Activated CD4-positive, alpha-beta T cell treated with anti-CD3 and anti-CD28 coated beads, Interleukin-2, Interleukin-6, amounts not matched to agents 100 ng/mL and 50 ng/mL, durations not matched to agents 16 hours and 8 hours (primary cell): ENCODE measurements around the gene ATP5F1E.
"Not testable (repeated sequence)": the region's sequence is repeated elsewhere in the genome, so short reads cannot be mapped to it uniquely, and the experiment has no call there.

ENCODE experiments used
- DNase-seq: peaks from one replicate; pipeline ENCODE4 v3.0.0-alpha.2; 2020

ATP5F1E gene

DNA sequence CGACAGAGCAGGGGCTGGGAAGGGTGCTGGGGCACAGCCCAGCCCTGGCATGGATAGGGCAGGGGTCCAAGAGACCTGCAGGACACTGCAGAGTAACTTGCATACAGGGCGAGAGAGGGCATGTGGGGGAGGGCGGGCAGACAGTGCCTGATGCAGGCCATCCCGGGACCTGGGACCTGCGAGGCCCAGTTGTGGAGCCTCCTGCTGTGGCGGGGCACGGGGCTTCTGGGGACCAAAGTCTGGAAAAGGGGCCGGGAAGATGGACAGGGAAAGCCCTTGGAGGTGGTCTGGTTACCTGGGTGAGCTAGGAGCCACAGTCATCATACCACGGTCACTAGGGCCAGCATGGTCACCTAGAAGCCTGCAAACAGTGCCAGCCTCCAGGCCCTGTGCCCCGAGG, 13.3 kb downstream of the ATP5F1E start:
- DNase-seq = no peak

DNA sequence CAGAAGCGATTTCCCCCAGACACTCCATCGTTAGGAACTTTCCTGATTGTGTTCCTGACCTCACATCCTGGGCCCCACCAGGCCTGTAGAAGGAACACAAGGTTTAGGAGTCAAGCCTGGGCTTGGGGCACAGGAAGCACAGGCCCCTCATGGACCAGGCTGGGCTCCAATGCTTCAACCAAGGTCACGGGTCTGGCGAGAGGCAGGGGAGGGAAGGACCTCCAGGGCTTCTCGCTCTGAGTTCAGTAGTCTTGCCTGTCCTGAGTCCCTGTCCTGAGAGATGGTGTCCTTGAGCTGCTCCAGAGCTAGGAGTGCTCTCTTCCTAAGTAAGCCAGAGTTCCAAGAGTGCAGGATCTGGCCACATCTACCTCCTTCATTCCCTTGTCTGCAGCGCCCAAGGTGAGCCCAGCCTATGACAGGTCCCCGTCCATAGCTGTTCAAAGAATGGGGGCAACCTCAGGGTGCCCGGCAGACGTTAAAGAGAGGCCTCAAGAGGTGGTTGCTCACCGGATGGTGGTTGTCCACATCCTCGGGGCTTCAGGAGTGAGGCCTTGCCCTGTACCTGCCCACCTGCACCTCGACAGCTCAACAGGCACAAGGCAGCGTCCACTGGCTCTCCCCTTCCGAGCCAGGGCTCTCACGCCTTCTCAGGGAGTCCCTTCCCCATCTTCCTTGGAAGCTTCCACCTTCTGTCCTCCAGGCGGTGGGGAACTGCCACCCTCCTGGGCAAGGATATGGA, 14.5 kb downstream of the ATP5F1E start:
- DNase-seq = no peak

DNA sequence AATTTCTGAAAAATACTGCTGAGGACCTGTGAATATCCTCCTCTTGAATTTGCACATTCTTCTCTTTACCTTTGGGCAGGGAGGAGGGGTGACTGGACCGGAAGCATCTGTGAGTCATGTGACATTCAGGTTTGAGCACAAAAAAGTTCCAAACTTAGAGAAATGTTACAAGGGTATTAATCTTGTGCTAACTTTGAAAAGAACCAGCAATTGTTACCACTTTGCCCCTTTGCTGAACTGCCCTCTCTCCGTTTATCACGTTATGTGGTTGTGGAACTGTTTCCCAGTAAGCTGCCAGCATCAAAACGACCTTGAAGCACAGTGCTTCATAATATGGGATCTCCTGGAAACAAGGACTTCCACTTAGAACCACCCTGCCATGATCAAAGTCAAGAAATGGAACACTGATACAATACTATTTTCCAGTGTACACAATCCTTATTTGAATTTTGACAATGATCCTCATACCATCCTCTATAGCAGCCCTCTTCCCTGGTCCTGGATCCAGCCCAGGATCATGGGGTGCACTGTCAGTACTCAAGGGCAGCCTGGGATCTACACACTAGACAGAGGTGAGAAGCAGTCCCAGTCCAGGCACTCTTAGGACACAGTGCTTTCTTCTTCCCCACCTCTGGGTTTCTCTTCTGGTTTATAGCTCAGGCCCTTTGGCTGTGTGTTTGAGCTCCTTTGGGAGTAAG, 15.2 kb downstream of the ATP5F1E start:
- DNase-seq = no peak

DNA sequence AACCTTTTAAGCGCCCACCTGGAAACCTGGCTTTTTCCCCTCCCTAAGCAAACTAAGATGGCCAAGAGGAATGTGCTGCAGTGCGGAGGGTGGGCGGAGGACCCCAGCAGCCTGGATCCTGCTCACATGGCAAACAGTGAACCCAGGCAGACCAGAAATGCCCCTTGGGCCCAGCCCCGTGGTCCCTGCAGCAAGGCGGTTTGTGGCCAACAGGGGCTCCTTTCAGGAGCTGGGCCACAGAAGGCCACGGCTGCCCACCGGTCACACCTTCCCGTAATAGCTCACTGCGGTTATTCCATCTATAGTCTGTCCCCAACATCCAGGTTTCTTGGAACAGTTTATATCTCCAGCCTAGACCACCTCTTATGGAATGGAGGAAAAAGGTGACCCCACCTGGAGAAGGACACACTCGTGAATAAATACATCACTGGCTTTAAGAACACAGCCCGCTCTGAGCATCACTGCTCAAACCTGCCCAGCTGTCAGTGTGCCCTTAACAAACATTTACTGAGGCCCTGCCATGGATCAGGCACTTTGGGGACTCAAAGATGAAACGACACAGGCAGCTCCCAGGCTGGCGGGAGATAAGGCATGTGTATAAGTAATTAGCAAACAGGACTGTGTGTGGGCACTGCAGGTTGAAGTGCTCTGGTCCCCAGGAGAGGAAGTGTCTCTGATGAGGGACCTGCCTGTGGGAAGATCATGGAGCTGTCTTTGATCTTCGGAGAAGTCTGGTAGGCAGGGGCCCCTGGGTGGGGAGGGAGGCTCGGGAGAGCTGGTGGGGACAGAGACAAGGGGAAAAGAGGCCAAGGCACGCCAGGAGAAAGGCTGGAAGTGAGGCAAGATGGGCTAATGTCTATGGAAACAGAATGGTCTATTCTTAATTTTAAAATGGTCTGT, 16.1 kb downstream of the ATP5F1E start:
- no peak for DNase-seq

DNA sequence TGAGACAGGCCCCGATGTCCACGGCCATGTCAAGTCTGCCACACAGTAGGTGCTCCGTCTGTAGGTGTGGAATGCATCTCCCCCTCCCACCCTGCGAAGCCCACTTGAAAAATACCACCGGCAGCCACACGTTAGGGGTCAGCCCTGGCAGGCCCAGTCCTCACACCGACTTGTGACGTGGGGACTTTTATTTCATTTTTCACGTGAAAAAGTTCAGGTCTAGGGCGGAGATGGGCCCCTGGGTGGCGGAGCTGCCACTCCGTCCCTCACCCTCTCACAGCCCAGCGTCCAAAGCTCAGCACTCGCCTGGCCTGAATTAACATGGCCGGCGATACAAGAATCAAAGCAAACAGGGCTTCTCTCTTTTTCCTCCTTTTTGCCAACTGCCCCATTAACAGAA, 16.7 kb downstream of the ATP5F1E start:
- no peak for DNase-seq

DNA sequence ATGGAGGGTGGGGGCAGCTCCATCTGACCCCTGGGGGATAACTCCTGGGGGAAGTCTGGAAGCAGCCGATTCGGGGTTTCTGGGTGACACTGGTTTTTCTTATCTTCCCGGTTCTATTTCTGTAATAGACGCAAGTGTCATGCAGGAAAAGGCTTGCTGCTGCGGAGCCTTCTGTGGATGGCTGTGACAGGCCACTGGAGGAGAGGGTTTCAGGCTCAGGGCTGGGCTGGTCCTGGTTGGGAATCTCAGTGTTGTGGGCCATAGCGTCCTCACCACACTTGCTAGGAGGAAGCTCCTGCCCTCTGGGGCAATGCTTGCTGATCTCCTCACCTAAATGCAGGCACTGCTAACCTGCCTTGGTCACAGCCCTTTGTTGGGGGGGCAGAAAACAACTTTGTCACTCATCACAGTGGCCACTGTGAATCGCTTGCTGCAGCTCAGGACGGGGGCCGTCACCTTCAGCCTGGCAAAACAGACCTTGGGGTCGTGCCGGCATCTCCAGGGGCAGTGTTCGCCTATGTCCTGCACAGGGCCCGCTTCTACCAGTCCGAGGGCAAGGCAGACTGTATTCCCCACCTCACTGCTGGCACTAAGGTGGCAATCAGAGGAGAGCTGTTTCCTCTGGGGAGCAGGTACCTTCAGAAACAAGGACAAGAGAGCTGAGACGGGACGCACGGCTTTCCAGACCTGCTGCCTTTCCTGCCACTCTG, 17.3 kb downstream of the ATP5F1E start:
- DNase-seq = no peak

DNA sequence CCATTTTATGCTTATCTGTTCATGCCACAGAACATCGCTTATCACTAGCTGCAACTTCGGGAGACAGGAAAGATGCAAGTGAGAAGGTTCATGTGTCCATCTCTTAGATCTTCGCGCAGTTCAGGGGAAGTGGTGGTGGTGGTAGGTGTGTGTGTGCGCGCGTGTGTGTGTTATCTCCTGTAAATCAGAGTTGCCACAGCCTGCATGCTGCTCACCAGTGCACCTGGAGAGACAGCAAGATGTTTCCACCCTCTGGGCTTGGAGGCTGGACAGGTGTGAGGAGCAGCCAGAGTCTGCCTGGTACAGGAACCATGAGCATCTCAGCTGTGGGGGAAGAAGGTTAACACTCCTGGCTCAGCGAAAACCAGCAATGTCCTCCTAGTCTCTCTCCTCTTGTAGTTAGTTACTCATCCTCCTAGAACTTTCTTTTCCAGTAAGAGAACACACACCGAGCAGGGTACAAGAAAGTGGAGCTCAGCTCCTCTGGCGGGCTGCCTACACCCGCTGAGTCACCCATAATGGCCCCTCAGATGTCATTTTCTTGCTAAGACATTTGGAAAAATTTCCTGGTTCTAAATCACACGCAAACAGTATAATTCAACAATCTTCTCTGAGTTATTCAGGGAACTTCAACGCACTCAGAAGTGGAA, 18.1 kb downstream of the ATP5F1E start:
- no peak for DNase-seq

DNA sequence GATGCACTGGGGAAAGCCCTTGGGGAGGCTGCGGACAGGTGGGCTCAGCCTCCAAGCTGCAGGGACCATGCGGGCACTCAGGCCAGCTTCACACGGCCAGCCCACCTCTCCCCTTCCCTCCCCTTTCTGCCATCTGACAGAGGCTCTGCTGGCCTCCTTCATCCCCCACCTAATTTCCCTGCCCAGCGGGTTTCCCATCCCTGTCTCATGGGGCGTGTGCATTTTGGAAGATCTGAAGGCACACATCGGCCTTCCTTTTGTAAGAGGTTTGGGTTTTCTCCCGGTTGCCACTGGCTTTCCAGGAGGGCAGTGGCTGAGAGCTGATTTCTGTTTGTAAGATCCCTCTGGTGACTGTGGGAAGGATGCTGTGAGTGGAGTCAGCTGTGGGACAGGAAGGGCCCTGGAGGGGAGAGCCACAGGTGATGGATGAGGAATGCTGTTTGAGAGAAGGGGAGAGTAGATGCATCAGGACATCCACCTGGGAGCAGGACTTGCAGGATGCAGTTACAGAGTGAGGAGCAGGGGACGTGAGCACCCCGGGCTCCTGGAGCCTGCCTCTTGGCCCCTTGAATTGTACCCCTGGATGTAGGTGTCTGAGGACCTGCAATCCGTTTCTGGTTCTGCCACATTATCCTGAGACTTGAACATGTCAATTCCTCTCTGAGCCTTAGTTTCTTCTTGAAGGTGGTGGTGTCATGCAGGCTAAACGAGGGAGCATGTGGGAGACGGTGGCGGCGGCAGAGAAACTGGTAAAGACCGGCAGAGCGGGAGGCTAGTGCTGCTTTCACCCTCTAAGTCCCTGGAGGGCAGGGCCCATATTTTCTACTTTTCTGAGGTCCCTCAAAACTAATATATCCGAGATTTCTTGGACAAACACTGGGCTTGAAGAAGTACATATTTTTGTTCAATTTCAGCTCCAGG, 18.8 kb downstream of the ATP5F1E start:
- no peak for DNase-seq

DNA sequence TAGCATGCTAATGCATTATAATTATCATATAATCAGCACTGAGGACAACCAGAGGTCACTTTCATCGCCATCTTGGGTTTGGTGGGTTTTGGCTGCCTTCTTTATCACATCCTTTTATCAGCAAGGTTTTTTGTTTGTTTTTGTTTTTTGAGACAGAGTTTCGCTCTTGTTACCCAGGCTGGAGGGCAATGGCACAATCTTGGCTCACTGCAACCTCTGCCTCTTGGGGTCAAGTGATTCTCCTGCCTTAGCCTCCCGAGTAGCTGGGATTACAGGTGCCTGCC, 20.3 kb downstream of the ATP5F1E start:
- not testable (repeated sequence) for DNase-seq

DNA sequence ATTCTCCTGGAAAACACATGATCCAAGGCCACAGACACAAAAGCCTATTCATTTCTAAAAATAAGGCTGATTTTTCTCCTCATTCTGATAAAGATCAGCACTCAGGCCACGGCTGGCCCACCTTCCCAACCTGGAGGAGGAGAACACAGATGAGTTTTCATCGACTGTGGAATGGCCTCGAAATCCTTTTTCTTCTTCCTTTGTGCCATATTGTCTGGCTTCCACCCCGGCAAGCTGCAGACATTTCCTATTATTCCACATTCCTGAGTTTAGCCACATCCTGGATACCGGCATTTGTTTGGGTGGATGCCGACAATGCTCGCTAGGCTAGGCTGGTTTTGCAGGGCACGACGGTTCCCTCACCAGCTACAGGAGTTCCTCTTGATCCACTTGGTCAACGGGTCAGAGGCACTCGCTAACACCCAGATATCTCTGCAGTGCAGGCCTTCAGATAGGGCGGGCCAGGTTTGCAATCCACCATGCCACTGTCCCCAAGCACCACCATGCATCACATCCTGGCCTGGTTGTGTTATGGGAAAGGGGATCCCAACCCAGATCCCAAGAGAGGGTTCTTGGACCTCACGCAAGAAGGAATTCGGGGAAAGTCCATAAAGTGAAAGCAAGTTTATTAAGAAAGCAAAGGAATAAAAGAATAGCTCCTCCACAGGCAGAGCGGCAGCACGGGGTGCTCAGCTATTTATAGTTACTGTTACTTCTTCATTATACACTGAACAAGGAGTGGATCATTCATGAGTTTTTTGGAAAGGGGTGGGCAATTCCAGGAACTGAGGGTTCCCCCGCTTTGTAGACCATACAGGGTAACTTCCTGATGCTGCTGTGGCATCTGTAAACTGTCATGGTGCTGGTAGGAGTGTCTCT, 20.9 kb downstream of the ATP5F1E start:
- DNase-seq = no peak

DNA sequence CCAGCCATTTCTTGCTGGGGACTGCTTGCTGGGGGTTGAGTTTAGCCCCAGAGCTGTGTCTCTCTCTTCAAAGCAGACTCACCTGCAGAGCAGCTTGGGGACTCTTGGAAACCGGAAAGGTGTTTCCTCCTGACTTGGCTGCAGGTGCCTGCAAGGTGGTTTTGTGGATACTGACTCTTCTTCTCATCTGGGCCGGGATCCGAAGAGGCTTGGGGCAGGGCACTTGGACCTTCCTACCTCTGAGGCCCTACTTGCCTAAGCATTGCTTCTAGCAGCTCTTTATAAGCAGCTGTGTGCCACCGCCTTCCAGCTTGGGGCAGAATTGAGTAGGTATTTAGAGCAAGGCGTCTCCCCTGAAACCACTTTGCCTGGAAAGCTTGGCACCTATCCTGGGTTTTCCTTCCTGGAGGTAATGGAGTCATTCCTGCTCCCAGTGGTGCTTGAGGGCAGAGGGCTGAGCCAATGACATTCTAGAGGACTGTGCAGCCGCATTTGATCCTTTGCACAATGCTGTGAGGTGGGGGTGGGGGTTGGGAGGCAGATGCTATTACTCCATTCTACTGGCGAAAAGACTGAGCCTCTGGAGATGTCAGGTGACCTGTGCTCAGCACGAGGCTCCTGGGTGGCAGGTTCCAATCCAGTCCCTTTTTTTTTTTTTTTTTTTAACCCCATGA, 21.7 kb downstream of the ATP5F1E start:
- no peak for DNase-seq

DNA sequence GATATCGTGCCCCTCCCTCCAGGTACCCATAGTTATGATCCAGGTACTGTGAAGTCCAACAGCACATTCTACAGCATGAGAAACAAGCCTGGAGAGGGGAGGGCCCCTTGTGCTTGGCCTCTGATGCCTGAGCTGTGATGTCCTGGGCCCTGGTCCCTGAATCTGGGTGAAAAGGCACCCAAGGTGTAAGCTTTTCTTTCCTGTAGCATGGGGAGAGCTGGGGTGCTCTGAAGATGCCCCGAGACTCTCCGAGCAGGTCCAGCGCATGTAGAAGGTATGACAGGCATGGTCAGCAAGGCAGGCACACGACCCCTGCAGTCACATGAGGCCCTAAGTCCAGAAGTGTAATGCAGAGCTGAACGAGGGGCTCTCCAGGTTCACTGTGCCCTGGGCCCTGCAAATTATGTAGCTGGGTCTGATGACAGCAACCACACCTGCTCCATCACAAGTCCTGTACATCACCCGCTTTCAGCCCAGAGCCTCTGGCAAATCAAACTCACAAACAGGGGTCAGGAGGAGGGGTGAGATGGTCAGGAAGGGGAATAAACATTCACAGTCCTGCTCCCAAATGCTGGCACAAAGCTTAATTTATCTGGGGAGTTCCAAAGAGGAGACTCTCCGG, 23.3 kb downstream of the ATP5F1E start:
- no peak for DNase-seq

DNA sequence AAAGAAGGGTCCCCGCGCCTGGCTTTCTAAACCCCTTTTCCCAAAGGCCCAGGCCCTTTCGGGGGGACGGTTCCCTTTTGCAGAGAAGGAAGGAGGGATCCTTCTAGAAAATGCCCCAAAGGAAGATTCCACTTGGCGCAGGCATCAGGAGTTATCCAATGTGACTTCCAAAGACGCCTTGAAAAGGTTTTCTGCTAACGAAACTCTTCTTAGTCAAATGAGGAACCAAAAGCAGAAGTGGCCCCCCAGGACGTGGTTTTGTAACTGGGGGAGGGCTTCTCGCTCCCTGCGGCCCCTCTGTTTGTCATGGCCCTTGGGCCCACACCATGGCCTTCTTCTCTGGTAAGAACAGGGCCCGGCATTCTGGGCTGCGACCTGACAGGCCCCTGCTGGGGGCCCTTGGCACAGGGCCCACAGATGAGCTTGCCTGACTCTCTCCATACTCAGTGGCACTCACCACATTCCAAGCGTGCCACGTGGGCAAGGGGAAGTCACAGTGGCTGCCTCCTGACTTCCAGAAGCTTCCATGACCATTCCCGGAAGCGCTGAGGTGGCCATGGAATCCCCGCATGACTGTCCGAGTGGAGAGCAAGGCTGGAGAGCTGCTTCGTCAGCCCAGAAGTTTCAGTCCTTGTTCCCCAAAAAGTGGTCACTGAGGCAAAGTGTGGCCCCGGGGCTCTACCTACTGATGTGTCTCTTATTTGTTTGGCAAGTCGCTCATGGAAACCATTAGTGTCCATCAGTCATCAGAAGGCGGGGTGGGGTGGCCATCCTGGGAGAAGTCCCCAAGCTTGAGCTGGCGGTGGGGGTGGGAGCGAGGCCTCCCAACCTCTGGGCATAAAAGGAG, 24.2 kb downstream of the ATP5F1E start:
- no peak for DNase-seq

DNA sequence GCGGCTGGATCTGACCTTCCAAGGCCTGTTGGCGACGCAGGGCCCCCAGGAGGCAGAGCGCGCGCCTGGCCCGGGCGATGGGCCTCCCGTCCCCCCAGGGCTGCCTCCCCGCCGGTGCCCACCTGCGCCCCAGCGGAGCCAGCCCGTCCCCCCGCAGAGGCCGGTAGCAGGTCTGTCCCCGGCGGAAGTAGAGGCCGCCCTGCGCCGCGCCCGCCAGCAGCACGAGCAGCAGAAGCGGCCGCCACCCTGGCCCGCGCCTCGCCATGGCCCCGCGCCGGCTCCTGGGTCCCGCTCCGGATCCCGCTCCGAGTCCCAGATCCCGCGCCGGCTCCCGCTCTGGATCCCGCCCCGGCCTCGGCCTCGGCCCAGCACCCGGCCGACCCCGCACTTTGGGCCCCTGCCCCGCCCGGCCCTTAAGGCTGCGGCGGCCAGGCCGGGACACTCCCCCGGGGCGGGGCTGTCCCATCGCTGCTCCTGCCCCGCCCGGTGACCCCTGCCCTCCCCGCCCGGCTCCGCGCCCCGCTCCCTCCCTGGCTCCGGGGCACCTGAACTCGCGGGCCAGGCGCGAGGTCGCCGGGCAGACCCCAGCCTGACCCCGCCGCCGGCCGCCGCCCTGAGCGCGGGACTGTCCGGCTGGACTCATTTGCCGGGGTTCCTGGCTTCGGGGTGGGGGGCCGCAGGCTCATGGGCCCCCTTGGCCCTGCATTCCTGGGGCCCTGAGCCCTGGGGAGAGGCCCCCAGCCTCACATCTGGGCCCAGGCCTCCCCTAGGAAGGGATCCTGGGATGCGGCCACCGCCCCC, 25.1 kb downstream of the ATP5F1E start, which contains the start of gene CTSZ:
TSS of gene CTSZ (minus strand) at position 391 of the 801 bp plus-strand sequence. CDS start at position 265, 126 bp downstream.
- DNase-seq = peak; percentile 43

DNA sequence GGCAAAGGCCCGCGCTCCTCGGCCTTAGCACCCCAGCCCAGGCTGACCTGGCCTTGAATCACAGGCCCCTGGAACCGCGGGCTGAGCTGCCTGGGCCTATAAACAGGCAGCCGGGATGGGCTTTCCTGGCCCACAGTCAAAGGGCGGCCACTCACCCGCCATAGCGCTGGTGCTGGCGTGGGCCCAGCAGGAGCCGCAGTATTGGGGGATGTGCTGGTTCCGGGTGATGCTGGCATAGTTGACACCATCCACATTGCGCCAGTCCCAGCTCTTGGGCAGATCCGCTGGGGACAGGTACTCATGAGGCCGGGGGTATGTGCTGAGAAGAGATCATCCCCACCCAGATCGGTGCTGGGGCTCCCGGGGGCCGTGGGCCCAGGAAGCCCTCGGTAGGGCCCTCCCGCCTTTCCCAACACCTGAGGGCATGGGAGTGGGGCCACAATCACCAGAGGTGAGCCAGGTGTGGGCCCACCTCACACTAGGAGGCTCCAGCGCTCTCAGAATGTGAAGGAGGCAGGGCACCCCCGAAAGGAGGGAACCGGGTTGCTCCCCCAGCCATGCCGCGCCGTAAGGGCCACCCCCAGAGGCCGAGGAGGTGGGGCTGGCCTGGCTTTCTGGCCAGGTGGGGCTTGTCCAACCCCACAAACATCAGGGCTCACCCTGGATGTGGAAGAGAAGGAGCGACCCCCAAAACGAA, 25.8 kb downstream of the ATP5F1E start:
- DNase-seq = no peak

DNA sequence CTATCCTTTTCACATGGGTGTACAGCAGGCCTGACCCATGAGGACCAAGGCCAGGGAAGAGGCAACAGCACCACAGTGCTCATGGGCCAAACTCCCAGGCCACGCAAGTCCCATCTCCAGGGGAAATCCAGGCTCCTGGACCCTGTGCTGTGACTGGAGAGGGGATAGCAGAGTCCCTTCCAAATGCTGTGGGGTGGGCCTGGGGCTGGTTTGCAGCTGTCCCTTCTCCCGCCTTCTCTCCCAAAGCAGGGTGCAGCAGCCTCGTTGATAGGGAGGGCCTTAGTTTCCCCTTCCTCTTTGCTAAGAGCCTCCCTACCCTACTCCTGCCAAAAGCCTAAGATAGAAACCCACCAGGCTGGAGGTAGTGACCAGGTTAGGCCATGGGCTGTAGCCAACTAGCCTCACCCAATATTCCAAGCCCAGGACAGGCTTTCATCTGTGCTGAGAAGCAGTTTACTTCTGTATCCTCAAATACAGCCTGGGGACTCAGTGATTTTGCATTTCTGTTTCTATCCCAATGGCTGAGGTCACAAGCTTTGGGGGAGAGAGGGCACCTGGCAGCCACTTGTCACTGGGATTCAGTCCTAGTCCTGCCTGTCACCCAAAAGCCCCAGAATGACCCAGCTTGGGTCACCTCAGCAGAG, 26.5 kb downstream of the ATP5F1E start:
- DNase-seq = no peak
